Astrocyte (in vitro differentiated cells and primary cell): ENCODE data around the gene CAPN9.

Experiments
- CTCF ChIP-seq: IDR thresholded peaks from 2 replicates; pipeline ENCODE4 v1.5.1; 2011; ENCODE audit warnings: low read depth, mild to moderate bottlenecking, inconsistent platforms, low read length, moderate library complexity; ENCODE audit not compliant: insufficient read depth
- EZH2 ChIP-seq: IDR thresholded peaks from 2 replicates; pipeline ENCODE4 v1.6.1; 2012; ENCODE audit warnings: mild to moderate bottlenecking, low read length, inconsistent platforms; ENCODE audit not compliant: insufficient read depth

- no peak for TF ChIP-seq CTCF
- no peak for TF ChIP-seq EZH2
Measured at GRCh38 chr1:230711245-230711644, 35.9 kb upstream of the CAPN9 start.
